Hematopoietic multipotent progenitor cell treated with erythropoietin and hydrocortisone succinate and interleukin-3 and kit ligand, for 4 days (in vitro differentiated cells): ENCODE results near the gene CAMSAP1.

Experiments used
- DNase-seq: peaks from one replicate; pipeline ENCODE4 v3.0.0-alpha.2; 2015

The CAMSAP1 gene

GRCh38 chr9:135937521-135938489 lies 30.5 kb upstream of the CAMSAP1 start:
- DNase-seq, result no peak

GRCh38 chr9:135933114-135933513 lies 25.8 kb upstream of the CAMSAP1 start:
- no peak for DNase-seq

- DNase-seq, result no peak
Observed at GRCh38 chr9:135932656-135933055, 25.3 kb upstream of the CAMSAP1 start.

GRCh38 chr9:135931349-135931820 lies 24.0 kb upstream of the CAMSAP1 start:
- DNase-seq, result no peak

- DNase-seq, result no peak
Observed at GRCh38 chr9:135930446-135931345, 23.4 kb upstream of the CAMSAP1 start.

- peak; percentile 66 for DNase-seq
Observed at GRCh38 chr9:135929656-135930445, 22.5 kb upstream of the CAMSAP1 start.

GRCh38 chr9:135928731-135929655 lies 21.6 kb upstream of the CAMSAP1 start:
- DNase-seq, result no peak

GRCh38 chr9:135928074-135928730 lies 20.9 kb upstream of the CAMSAP1 start:
- no peak for DNase-seq

GRCh38 chr9:135927195-135928013 lies 20.1 kb upstream of the CAMSAP1 start:
- no peak for DNase-seq

GRCh38 chr9:135926402-135927194 lies 19.3 kb upstream of the CAMSAP1 start:
- DNase-seq, result peak; percentile 95

- no peak for DNase-seq
Observed at GRCh38 chr9:135925496-135926133, 18.3 kb upstream of the CAMSAP1 start.

GRCh38 chr9:135924628-135925338 lies 17.4 kb upstream of the CAMSAP1 start:
- DNase-seq, result no peak

- DNase-seq, result no peak
Observed at GRCh38 chr9:135923508-135923907, 16.2 kb upstream of the CAMSAP1 start.

GRCh38 chr9:135921749-135922310 lies 14.5 kb upstream of the CAMSAP1 start:
- no peak for DNase-seq

GRCh38 chr9:135920973-135921585 lies 13.7 kb upstream of the CAMSAP1 start:
- DNase-seq, result no peak

- no peak for DNase-seq
Observed at GRCh38 chr9:135920256-135920930, 13.0 kb upstream of the CAMSAP1 start.
